CD4-positive, alpha-beta T cell treated with Interleukin-1 beta for 1 hour (primary cell): ENCODE measurements around the gene ARSB.
"Not testable (repeated sequence)": the region's sequence is repeated elsewhere in the genome, so short reads cannot be mapped to it uniquely, and the experiment has no call there.

Experiments used
- DNase-seq, 2 donors: peaks; one replicate each; pipeline ENCODE4 v3.0.0-alpha.2; 2020 to 2022

The ARSB gene

GRCh38 chr5:78993165-78993564 lies 8.1 kb upstream of the ARSB start:
- no peak for DNase-seq

GRCh38 chr5:78992146-78992545 lies 7.0 kb upstream of the ARSB start:
- DNase-seq = no peak

DNA sequence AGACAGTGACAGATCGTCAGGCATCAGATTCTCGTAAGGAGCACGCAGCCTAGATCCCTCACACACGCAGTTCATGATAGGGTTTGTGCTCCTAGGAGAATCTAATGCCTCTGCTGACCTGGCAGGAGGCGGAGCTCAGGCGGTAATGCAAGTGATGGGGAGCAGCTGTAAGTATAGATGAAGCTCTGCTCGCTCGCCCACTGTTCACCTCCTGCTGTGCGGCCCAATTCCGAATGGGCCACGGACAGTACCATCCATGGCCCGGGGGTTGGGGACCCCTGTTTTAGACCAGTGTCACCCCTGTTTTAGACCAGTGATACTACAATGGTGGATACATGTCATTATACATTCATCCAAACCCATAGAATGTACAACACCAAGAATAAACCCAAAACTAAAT lies 4.0 kb upstream of the ARSB start:
- no peak for DNase-seq

- peak; percentile 20 to 38 for DNase-seq
These were observed 664 bp upstream of the ARSB start for GRCh38 chr5:78985725-78986223.

- peak; percentile 83 to 85 for DNase-seq
These were observed 533 bp downstream of the ARSB start for GRCh38 chr5:78984439-78985115.

GRCh38 chr5:78983601-78984438 lies 1.3 kb downstream of the ARSB start:
- no peak for DNase-seq

DNA sequence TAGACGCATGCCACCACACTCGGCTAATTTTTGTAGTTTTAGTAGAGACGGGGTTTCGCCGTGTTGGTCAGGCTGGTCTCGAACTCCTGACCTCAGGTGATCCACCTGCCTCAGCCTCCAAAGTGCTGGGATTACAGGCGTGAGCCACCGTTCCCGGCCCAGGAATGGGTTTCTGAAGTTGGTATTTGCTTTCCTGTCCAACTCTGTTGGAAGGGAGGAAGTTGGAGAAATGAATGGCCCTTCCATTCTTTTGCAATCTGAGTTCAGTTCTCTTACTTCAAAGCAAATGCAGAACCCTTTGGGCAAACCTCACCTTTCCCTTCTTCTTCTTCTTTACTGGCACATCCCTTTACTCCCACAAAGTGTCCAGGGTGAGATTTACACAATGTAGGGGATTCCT lies 1.9 kb downstream of the ARSB start:
- not testable (repeated sequence) for DNase-seq

DNA sequence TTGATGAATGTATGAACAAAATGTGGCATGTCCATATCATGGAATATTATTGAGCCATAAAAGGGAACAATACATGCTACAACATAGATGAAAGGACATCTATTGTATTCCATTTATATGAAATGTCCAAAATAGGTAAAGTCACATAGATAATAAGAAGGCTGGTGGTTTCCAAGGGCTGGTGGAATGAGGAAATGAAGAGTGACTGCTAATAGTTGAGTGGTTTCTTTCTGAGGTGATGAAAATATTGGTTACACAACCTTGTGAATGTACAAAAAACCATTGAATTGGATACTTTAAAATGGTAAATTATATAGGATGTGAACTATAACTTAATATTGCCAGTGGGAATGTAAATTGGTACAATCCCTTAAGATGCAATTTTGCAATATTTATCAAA lies 5.2 kb downstream of the ARSB start:
- DNase-seq = no peak

DNA sequence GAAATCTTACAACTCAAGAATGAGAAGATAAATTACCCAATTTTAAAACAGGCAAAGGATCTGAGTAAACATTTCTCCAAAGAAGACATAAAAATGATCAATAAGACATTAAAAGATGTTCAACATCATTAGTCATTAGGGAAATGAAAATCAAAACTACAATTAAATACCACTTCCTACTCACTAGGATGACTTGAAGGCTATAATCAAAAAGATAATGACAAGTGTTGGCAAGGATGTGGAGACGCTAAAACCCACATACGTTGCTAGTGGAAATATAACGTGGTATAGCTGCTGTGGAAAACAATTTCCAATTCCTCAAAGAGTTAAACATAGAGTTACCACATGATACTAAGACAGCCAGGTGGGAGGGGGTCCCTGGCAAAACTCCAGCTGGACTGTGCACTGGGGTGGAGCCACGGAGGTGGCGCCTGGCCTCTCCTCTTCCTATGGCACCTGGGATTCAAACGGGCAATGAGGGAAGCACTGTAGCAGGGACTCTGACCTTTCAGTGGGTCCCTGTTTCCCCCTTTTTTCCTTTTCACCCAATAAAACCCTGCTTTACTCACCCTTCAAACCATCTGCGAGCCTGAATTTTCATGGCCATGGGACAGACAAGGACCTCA lies 5.9 kb downstream of the ARSB start:
- no peak for DNase-seq

DNA sequence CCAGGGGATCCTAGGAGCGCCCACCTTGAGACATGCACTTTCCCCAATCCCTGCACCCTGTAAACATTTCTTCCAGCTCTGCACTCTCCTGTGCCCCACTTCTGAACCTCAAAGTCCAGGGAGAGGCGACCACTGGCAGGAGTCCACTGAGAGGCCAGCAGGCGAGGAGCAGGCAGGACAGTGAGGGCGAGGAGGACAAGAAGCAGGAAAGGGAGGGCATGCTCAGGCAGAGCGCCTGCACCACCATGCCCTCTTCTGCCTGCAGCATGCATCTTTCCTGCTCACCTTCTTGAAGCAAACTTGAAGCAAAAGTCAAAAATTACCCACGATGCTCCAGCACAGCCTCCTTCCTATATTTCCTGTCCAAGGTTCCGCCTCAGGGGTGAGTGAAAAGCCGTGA lies 10.1 kb downstream of the ARSB start:
- DNase-seq = no peak

DNA sequence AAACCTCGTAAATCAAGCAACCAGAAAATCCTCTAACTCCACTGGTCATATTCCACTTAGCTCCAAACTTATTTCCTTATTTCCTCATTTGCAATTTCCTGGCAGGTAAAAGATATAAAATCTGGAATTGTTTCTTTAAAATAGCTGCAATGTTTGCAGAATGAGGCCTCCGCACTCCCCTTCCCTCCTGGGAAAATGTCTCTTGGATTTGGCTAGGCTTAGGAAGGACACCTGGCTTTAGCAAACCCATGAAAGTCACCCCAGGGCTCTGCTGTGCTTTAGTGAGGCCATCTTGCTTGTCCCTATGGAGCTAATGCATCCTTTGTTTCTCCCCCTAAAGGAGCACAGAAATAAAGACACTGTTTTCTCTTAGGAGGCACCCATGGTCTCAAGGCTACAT lies 10.5 kb downstream of the ARSB start:
- DNase-seq = no peak

DNA sequence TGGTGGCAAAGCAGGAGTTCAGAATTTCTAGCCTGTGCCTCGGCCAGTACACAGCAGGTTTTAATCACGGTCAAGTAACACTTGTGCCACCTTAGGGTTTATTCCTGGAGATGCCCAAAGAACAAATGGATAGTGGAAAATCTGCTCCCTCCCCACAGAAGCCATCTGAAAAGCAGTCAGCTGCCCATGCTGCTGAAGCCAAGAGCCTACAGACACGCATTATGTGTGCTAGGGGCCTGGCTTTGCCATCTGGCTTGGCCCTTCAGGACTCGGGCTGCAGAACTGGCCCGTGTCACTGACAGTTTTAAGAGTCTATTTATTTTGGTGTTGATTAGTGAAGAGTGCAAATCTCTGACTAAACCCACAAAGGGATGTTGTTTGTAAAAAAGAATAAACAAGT lies 11.1 kb downstream of the ARSB start:
- no peak for DNase-seq

DNA sequence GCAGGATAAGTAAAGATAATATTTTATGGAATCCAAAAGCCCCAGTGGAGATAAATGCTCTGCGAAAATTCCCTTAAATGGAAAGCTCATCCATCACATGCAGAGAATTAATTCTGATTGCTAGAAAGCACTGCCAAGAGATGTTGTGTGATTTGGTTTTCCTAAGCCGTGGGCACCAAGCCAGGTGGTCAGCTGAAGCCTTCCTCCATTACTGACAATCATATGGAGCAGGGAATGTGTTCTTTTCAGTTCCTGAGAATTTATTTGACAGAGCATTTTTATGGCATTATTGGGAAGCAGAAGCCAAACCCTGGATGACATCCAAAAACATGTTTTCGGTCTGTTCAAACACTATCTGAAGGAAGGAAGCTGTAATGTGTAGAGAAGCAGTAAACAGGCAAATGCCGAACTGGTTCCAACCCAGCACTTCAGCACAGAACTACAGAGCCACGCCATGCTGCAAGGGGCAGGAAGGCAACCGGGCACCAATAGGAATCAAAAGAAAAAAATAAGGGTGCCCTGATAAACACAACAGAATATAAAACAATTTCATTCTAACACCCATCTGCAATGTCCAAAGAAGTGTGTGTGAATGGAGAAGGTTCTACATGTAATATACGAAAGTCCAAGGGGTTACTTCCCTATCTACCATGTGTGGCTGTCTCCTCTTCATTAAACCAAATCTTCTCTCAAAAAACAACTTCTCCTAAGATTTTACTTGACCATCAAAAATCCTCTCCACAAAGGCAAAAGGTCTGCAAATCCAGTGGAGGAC lies 12.3 kb downstream of the ARSB start:
- DNase-seq = no peak

DNA sequence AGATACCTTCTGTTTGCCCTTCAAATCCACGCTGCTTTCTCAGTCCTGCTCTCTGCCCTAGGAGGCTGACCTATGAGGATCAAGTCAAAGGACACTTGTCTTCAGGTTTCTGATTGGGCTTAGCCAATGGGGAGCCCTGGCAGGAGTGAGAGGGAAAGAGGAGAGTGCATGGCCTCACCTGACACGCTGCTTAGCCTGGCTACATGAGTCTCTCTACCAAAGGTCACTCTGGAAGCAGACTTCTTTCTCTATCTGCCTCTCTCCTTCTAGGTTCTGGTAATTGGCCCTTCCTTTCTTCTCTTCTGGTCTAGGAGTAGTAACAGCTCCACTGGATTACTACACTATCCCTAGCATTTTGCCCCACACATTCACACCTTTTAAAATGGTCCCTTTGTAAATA lies 13.1 kb downstream of the ARSB start:
- no peak for DNase-seq

GRCh38 chr5:78968781-78969180 lies 16.3 kb downstream of the ARSB start:
- no peak for DNase-seq

DNA sequence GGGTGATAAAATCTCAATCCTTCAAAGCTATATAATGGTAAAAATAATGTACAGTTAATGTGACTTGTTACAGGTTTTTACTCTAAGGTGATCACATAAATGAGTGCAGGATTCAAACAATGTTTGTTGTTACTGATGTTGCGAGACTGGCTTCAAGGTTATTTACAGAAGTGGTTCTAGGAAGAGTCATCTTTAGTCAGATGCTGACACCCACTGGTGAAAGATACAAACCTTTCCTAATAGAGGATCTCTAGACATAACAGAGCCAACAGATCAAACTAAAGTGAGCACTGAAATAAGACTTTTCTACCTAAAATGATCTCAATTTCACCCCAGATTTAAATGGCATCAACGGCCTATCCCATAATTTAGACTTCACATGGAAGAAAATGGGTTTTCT lies 20.2 kb downstream of the ARSB start:
- peak in 1 of 2 donors; percentile 6 for DNase-seq

- DNase-seq = no peak
These were observed 23.4 kb downstream of the ARSB start for GRCh38 chr5:78961743-78962142.

- no peak for DNase-seq
These were observed 25.3 kb downstream of the ARSB start for GRCh38 chr5:78959767-78960166.

GRCh38 chr5:78958672-78959445 lies 26.3 kb downstream of the ARSB start:
- no peak for DNase-seq

DNA sequence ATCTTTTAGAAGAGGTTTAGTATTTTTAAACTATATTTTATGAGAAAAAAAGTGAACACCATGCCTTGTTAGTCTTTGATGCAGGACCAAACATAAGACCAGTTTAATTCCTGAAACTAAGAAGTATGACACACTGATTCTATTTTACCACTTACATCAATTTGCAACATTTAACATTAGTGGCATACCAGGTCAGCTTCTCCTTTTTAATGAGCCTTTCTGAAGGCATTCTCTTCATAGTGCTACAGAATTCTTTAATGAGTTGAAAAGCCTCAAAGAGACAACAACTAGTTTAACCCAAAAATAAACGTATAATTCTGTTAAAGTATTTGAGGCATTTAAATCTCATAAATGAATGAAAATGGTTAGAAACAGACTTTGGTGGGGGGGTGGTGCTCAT lies 28.2 kb downstream of the ARSB start:
- no peak for DNase-seq

DNA sequence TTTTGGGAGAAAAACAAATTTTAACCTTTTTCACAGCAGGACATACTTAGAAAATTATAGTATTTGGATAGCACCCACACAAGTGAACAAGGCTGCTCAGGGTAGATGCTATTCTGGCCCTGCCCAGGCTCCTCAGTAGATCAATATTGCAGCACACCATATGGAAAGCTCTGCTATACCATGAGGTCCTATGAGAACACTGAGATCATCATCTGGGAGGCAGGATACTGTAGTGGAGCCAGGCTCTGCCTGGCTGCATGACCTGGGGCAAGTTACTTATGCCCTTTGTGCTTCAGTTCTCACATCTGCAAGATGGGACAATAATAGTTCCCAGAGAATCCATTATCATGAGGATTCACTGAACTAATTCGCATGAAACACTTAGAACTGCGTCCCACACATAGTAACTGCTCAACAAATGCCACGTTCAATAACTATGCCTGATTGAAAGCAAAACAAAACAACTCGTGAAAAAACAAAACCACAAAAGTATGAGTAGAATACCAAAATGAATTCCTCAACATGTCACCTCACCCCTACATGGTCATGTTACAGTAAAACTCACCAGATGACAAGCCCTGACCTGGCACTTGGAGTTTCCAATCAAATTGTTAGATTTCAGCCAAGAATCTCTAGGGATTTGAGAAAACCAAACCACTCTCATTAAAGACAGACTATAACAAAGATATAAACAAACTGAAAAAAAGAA lies 31.9 kb downstream of the ARSB start:
- DNase-seq = no peak

DNA sequence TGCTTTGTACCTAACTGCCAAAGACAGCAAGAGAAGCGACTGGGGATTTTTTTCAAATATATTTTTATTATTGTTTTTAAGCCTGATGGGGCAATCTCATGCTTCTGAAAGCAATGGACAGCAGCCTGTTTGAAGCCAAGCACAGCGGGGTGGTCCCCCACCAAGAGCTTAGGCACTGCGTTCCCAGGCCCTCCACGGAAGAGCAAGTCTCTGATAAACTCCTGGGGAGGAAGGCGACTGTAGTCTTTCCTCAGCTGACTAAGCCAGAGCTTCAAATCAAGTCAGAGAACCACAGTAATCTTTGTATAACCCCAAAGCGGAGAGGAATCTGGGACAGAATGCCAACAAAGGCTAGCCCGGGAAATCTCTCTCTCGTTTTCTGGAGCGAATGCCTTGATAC lies 54.4 kb downstream of the ARSB start:
- DNase-seq = no peak
